GM12878 (cell line): Measurements from ENCODE around the gene IRF7.

Source experiments
- POLR2AphosphoS2 ChIP-seq: IDR thresholded peaks from 2 replicates; pipeline ENCODE4 v1.6.1; 2011; ENCODE audit warnings: low read depth, mild to moderate bottlenecking, low read length, improper control_type of control experiment, moderate library complexity
- SMC3 ChIP-seq: IDR thresholded peaks from 2 replicates; pipeline ENCODE4 v1.6.1; 2011; ENCODE audit warnings: low read length, improper control_type of control experiment, borderline replicate concordance

- TF ChIP-seq POLR2AphosphoS2 (no peak), SMC3 (no peak)
Measured at GRCh38 chr11:616320-617198, 809 bp upstream of the IRF7 start.
